Gastrocnemius medialis (tissue), 4 donors: ENCODE results near the gene CXCL3. TPM values are rescaled to one million over a fixed set of nuclear protein-coding genes. Genes with fewer than 3 reads are reported as not detected.

ENCODE experiments used
- ATAC-seq, 2 donors: fragments of 150-250 bp; one replicate each; pipeline ENCODE4 v1.9.1; 2016
- DNase-seq, 2 donors: peaks; one replicate each; pipeline ENCODE4 v3.0.0-alpha.2; 2019
- H3K27ac ChIP-seq, 4 donors: fragments of 200-600 bp; sonication (generic); 1 replicate in 1 of 4; 2 replicates in 3 of 4; pipeline ENCODE4 v1.5.1; 2016 to 2018; ENCODE audit warnings: mild to moderate bottlenecking in 2 of 4, moderate library complexity in 1 of 4
- H3K27me3 ChIP-seq, 3 donors: fragments of 200-600 bp; sonication (generic) in 2 of 3; 1 replicate in 1 of 3; 2 replicates in 2 of 3; pipeline versions ENCODE4 v1.5.1 to v1.6.0; 2016 to 2019; ENCODE audit warnings: mild to moderate bottlenecking in 1 of 3, moderate library complexity in 1 of 3
- H3K36me3 ChIP-seq, 2 donors: fragments of 200-600 bp; sonication (generic) in 1 of 2; one replicate each; pipeline ENCODE4 v1.5.1; 2017 to 2018
- H3K4me1 ChIP-seq, 2 donors: fragments of 200-600 bp; sonication (generic) in 1 of 2; one replicate each; pipeline ENCODE4 v1.5.1; 2016 to 2017; ENCODE audit warnings: mild to moderate bottlenecking in 2 of 2
- H3K4me3 ChIP-seq, 4 donors: fragments of 200-600 bp; sonication (generic) in 3 of 4; 1 replicate in 1 of 4; 2 replicates in 3 of 4; pipeline ENCODE4 v1.5.1; 2016 to 2019; ENCODE audit warnings: mild to moderate bottlenecking in 2 of 4
- H3K9me3 ChIP-seq, 3 donors: fragments of 200-600 bp; sonication (generic) in 2 of 3; 1 replicate in 1 of 3; 2 replicates in 2 of 3; pipeline ENCODE4 v1.5.1; 2016 to 2019
- POLR2A ChIP-seq, 2 donors: fragments of 450-650 bp; IDR thresholded peaks; one replicate each; pipeline ENCODE4 v1.6.1; 2017; ENCODE audit warnings: antibody characterized with exemption in 2 of 2, mild to moderate bottlenecking in 2 of 2, moderate library complexity in 2 of 2
- in situ Hi-C, 4 donors: fragments of 200-750 bp; cut with MboI; loops; one replicate each; pipeline versions ENCODE4 v1.15.0 to v1.8.0; 2017; ENCODE audit warnings: low sequenced_read_pairs in 4 of 4
- intact Hi-C: fragments of 100-400 bp; cut with DNase I; formaldehyde crosslinking; loops from one replicate; pipeline ENCODE4 v1.15.1; 2023; ENCODE audit warnings: low total_unique reads
- total RNA-seq, 4 donors: library from RNA; depleted of rRNA; stranded (reverse); fragments of >200 nt; gene quantifications; one replicate each; pipeline versions ENCODE4 v1.1.0 to v1.2.3, GENCODE V29; 2016
- TF ChIP-seq, protein P1 (sequence below), 5 experiments: fragments of 450-650 bp in 3 of 5; fragments of 200-600 bp in 2 of 5; sonication (generic) in 2 of 5; IDR thresholded peaks in 4 of 5; conservative IDR thresholded peaks in 1 of 5; 1 replicate in 4 of 5; 2 replicates in 1 of 5; pipeline ENCODE4 v1.5.1; 2016 to 2019; ENCODE audit warnings: antibody characterized with exemption in 5 of 5, mild to moderate bottlenecking in 3 of 5, moderate library complexity in 3 of 5

The CXCL3 gene
- total RNA-seq, result under 1 TPM in 1 of 4 donors, not detected in 3; 0.84 TPM

DNA sequence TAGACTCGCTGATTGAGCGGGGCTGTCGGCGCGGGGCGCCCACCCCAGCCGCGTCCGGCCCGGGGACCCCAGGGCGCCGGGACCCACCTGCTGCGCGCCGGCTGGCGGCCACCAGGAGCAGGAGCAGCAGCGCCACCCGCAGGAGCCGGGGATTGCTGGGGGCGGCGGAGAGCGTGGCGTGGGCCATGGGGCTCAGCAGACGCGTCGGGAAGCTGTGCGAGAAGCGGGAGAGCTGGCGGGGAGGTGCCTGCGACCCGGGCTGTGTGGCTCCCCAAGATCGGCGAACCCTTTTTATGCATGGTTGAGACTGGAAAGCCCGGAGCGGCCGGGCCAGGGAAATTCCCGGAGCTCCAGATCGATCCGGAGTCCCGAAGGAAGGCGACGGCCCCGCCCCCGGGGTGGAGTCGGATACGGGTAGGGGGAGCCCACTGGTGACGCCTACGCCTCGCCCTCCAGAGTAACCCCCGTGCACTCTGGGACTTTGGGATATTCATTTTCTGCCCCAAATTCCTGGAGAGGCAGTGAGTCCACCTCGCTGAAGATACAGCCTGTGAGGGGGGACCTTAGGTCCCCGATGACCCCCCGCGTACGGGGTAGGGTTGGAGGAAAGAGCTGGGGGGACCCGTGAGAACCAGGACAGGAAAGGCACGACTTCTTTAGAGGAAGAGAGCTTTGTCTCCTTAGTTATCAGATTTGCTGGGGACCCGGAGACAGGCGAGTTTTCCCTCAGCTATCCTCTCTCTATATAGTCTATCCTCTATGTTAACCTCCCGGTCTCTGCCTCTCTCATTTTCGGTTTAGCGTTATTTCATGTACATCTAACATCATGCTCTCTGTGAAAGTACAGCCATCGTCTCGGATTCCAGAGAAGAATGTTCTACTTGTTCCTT is at the start of gene CXCL3:
CXCL3 (minus strand) TSS at position 265 of the 890 bp plus-strand sequence; CDS start at position 187, 78 bp downstream.
- DNase-seq, result peak; percentile 11 to 37
- TF ChIP-seq, protein P1, sequence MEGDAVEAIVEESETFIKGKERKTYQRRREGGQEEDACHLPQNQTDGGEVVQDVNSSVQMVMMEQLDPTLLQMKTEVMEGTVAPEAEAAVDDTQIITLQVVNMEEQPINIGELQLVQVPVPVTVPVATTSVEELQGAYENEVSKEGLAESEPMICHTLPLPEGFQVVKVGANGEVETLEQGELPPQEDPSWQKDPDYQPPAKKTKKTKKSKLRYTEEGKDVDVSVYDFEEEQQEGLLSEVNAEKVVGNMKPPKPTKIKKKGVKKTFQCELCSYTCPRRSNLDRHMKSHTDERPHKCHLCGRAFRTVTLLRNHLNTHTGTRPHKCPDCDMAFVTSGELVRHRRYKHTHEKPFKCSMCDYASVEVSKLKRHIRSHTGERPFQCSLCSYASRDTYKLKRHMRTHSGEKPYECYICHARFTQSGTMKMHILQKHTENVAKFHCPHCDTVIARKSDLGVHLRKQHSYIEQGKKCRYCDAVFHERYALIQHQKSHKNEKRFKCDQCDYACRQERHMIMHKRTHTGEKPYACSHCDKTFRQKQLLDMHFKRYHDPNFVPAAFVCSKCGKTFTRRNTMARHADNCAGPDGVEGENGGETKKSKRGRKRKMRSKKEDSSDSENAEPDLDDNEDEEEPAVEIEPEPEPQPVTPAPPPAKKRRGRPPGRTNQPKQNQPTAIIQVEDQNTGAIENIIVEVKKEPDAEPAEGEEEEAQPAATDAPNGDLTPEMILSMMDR (IDR thresholded peaks at IDR 0.05 in 4 of 5, conservative IDR thresholded peaks at IDR 0.05 in 1 of 5), result peak; percentile 9 to 39 (median 28)
- TF ChIP-seq POLR2A (IDR thresholded peaks at IDR 0.05), result peak in 1 of 2 donors; percentile 27
- Histone ChIP-seq H3K27ac (peak within 1 kb of the TSS; percentile 59 to 74 (median 70)), H3K4me3 (peak within 1 kb of the TSS; percentile 62 to 78 (median 68)), H3K27me3 (peaks cover 0 to 20% (median 0%) of the 10 kb centered on the region in 3 donors), H3K4me1 (no peaks in the 10 kb centered on the region), H3K9me3 (no peaks in the 10 kb centered on the region), H3K36me3 (no peaks in the 10 kb centered on the region)
- peak; percentile 72 for ATAC-seq
- intact Hi-C loops (loop anchor here (10.0 kb wide), 1 partner anchor 374 kb away; no protein-coding TSS in a partner anchor), in situ Hi-C loops (no loop called here)

DNA sequence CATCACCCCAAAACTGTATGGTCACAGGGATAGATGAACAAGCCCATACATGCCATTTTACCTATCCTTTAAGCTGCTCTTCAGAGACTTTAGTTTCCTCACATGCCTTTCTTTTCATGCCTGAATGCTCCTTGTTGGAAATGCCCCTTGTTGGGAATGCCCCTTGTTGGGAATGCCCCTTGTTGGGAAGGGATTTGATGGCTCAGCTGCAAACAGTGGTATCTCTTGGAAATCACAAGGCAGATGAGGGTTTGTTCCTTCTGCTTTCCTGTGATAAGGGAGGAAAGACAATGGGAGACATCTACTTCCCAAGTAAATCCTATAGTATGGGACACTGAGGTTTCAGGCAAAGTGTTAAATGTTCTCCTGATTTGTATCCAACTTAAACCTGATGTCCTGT is 49.0 kb upstream of the CXCL3 start:
- in situ Hi-C loops (no loop called here), intact Hi-C loops (no loop called here)
- no peak overlapping the region for H3K4me3 ChIP-seq
- H3K9me3 ChIP-seq, result no peaks in the 10 kb centered on the region
- H3K27ac ChIP-seq, result no peak overlapping the region
- no peak for ATAC-seq
- no peak for DNase-seq
- no peaks in the 10 kb centered on the region for H3K4me1 ChIP-seq
- TF ChIP-seq, protein P1 (IDR thresholded peaks at IDR 0.05 in 4 of 5, conservative IDR thresholded peaks at IDR 0.05 in 1 of 5), result no peak
- no peak for TF ChIP-seq POLR2A (IDR thresholded peaks at IDR 0.05)
- H3K36me3 ChIP-seq, result no peaks in the 10 kb centered on the region
- H3K27me3 ChIP-seq, result no peaks in the 10 kb centered on the region

DNA sequence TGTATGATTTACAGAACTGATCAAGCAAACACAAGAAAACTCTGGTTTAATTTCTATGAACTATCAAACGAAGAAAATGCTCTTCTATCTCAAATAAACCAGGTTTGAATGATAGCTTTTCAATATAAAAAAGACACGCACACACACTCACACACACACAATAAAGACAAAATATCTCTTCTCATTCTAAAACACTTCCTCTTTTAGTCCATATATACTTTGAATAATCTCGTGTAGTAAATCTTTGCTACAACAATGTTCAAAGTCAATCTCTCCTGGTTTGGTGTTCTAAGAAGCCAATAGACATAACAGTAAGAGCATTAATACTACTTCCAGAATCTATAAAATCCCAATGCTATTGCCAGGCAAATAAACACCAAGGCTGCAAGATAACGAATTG is 47.2 kb upstream of the CXCL3 start:
- intact Hi-C loops, result no loop called here
- TF ChIP-seq POLR2A (IDR thresholded peaks at IDR 0.05), result no peak
- TF ChIP-seq, protein P1 (IDR thresholded peaks at IDR 0.05 in 4 of 5, conservative IDR thresholded peaks at IDR 0.05 in 1 of 5), result no peak
- DNase-seq (no peak), ATAC-seq (no peak)
- H3K4me1 ChIP-seq, result no peaks in the 10 kb centered on the region
- in situ Hi-C loops, result no loop called here
- H3K4me3 ChIP-seq, result no peak overlapping the region
- no peak overlapping the region for H3K27ac ChIP-seq
- H3K27me3 ChIP-seq, result no peaks in the 10 kb centered on the region
- no peaks in the 10 kb centered on the region for H3K36me3 ChIP-seq
- H3K9me3 ChIP-seq, result no peaks in the 10 kb centered on the region

DNA sequence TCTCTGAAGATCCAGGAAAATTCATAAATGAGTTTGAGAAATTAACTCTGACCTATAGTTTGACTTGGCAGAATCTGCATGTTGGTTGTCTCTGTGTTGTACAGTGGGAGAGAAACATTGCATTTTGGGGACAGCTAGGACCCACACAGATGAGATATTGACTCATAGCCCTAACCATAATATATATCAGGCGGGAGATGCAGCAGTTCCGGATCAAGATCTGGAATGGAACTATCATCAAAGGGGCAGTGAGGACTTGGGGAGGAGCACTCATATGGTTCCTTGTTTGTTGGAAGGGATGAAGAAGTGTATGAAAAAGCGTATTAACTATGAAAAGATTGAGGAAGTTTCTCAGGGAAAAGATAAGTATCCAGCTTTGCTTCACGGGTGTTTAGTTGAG is 46.5 kb upstream of the CXCL3 start:
- DNase-seq (no peak), ATAC-seq (no peak)
- Histone ChIP-seq H3K4me1 (no peaks in the 10 kb centered on the region), H3K27ac (no peak overlapping the region), H3K36me3 (no peaks in the 10 kb centered on the region), H3K4me3 (no peak overlapping the region), H3K9me3 (no peaks in the 10 kb centered on the region), H3K27me3 (no peaks in the 10 kb centered on the region)
- in situ Hi-C loops, result no loop called here
- TF ChIP-seq, protein P1 (IDR thresholded peaks at IDR 0.05 in 4 of 5, conservative IDR thresholded peaks at IDR 0.05 in 1 of 5), result no peak
- no peak for TF ChIP-seq POLR2A (IDR thresholded peaks at IDR 0.05)
- intact Hi-C loops, result no loop called here
